ENCODE data around the gene LRR1.
"Not testable (repeated sequence)": the region's sequence is repeated elsewhere in the genome, so short reads cannot be mapped to it uniquely, and the experiment has no call there.

Gene LRR1, protein sequence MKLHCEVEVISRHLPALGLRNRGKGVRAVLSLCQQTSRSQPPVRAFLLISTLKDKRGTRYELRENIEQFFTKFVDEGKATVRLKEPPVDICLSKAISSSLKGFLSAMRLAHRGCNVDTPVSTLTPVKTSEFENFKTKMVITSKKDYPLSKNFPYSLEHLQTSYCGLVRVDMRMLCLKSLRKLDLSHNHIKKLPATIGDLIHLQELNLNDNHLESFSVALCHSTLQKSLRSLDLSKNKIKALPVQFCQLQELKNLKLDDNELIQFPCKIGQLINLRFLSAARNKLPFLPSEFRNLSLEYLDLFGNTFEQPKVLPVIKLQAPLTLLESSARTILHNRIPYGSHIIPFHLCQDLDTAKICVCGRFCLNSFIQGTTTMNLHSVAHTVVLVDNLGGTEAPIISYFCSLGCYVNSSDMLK

GRCh38 chr14:49598485-49599300 lies at the start of gene LRR1:
TSS of gene LRR1 (plus strand) at chr14:49598940. CDS start at chr14:49599021, 81 bp downstream.
- DNase-seq (ENCODE audit: low read depth in 2 of 2): peak; percentile 67 to 69

DNA sequence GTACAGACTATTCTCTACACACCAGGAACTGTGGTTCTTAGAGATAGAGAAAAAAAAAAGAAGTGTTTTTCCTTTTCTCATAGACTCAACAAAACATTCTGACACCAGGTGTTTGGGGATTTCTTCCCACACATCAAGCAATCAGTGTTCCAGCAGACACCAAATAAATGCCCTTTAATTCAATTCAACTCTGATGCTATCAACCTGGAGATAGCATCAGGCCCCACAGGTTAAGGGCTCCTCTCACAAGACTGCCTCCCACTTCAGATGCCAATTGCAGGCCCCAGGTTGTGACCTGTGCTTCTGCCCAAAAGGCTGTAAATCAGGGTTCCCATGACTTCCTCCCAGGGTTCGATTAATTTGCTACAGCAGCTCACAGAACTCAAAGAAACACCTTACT lies 49.3 kb upstream of the LRR1 start:
- DNase-seq (ENCODE audit: low read depth in 2 of 2): no peak

- no peak for DNase-seq (ENCODE audit: low read depth in 2 of 2)
These were observed 48.9 kb upstream of the LRR1 start for GRCh38 chr14:49549881-49550280.

DNA sequence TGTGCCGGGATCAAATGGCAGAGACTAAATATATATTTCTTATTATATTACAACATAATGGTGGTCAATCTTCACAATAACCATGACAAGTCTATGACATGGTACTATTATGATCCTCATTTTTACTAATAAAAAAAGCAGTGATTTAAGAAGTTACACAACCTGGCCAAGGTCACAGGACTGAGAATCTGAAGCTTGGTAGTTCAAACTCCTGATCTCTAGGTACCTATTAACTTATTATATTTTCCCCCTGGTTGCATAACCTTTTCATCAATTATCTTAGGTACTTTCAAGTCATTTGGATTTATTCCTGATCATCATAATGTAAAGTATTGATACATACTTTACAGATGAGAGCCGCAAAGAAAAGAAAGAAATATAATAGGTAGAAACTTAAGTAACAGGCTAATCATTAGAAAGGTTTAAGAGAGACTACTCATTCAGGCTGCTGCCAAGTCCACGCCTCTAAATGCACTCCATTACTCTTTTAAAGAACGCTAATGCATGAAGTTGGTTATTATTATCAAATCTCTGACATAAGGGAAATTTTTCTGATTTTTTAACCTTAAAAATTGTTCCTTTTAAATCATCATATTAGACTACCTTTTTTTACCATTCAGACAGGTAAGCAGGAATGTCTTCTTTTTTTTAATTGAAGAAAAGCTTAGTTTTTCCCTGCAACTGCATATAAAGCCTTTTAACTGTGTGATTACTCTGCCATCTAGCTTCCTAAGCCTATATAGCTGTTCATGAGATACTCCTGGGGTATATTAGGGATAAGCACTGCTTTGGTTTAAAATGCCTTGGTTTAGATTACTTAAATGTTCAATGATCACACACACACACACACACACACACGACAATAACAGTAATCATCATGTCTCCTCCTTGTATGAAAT lies 48.2 kb upstream of the LRR1 start:
- no peak for DNase-seq (ENCODE audit: low read depth in 2 of 2)

GRCh38 chr14:49551569-49551968 lies 47.2 kb upstream of the LRR1 start:
- no peak for DNase-seq (ENCODE audit: low read depth in 2 of 2)

- no peak for DNase-seq (ENCODE audit: low read depth in 2 of 2)
These were observed 45.6 kb upstream of the LRR1 start for GRCh38 chr14:49553106-49553505.

GRCh38 chr14:49553892-49554291 lies 44.8 kb upstream of the LRR1 start:
- no peak for DNase-seq (ENCODE audit: low read depth in 2 of 2)

DNA sequence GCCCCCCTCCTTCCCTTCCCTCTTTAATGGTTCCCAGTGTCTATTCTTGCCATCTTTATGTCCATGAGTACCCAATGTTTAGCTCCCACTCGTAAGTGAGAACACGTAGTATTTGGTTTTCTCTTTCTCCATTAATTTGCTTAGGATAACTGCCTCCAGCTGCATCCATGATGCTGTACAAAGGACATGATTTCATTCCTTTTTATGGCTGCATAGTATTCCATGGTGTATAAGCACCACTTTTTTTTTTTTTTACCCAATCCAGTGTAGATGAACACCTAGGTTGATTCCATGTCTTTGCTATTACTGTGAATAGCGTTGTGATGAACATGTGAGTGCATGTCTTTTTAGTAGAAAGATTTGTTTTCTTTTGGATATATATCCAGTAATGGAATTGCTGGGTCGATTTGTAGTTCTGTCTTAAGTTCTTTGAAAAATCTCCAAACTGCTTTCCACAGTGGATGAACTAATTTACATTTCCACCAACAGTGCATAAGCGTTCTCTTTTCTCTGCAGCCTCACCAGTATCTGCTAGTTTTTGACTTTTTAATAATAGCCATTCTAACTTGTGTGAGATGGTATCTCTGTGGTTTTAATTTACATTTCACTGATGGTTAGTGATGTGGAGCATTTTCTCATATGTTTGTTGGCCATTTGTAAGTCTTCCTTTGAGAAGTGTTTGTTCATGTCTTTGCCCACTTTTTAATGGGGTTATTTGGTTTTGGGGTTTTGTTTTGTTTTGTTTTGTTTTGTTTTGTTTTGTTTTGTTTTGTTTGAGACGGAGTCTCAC lies 38.6 kb upstream of the LRR1 start:
- DNase-seq (ENCODE audit: low read depth in 2 of 2): no peak

DNA sequence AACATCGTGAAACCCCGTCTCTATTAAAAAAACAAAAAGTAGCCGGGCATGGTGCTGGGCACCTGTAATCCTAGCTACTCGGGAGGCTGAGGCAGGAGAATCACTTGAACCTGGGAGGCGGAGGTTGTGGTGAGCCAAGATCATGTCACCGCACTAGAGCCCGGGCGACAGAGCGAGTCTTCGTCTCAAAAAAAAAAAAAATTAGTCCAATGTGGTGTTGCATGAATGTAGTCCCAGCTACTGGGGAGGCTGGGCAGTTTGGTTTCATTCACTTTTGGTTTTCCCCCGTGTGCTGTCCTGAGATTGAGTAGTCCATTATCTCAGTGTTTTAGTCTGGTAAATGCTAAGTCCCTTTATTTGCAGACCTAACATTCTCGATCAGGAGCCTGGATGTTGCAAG lies 32.0 kb upstream of the LRR1 start:
- no peak for DNase-seq (ENCODE audit: low read depth in 2 of 2)

- DNase-seq (ENCODE audit: low read depth in 2 of 2): no peak
These were observed 29.5 kb upstream of the LRR1 start for GRCh38 chr14:49569281-49569680.

DNA sequence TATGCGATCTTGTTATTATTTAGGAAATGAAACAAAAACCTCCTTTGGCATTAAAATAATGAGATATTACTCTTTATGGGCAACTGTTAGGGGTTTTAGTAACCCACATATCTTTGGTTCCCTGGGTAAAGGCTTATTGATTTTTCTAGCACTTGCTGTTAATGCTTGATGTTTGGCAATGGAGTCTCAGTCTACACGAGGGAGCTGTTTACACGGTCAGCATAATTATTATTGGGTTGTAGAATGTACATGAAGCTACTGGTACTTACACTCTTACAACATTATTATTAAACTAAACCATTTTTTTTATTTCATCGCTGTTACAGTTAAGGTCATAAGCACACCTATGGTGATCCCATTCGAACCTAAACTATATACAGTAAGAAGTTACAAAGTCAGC lies 24.7 kb upstream of the LRR1 start:
- no peak for DNase-seq (ENCODE audit: low read depth in 2 of 2)

GRCh38 chr14:49578141-49578540 lies 20.6 kb upstream of the LRR1 start:
- DNase-seq (ENCODE audit: low read depth in 2 of 2): no peak

DNA sequence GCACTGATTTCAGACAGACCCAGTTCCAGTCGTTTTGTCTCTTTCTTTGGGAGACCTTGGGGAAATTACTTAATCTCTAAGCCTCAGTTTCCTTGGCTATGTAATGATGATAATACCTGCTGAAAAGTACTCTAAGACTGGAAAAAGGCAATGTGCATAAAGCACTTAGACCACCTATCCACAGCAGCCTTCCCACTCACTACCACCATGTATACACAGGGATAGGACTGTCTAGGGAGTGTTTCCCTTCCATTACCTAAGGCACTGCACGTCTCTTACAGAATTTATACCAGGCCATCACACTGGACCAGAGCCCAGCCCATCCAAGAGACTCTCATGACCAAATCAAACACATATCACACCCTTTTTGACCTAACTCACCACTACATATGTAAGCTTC lies 18.9 kb upstream of the LRR1 start:
- DNase-seq (ENCODE audit: low read depth in 2 of 2): no peak

DNA sequence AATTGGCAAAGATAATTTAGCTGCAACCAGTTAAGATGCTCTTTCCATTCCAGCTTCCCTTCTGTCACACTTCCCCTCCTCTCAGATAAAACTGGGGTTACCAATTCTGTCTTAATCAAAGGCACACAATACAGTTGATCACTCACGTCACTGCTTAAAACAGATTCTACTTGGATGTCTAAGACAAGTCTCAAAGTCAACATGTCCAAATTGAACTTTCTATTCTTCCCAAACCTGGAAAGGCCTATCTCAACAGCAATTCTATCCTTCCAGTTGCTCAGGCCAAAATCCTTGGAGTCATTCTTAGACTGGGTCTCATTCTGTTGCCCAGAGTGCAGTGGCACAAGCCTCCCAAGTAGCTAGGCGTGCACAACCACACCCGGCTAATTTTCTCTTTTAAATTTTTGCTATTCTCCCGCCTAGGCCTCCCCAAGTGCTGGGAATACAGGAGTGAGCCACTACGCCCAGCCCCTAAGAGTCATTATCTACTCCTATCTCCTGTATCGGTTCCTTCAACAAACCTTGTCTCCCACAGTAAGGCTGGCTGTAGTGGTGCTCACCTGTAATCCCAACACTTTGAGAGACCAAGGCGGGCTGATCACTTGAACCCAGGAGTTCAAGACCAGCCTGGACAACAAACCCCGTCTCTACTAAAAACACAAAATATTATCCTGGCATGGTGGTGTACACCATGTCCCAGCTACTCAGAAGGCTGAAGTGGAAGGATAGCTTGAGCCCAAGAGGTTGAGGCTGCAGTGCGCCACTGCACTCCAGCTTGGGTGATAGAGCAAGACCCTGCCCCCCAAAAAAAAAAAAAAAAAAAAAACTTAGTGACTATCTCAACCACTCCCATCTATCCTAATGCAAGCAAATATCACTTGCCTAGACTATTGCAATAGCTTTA lies 17.3 kb upstream of the LRR1 start:
- no peak for DNase-seq (ENCODE audit: low read depth in 2 of 2)

DNA sequence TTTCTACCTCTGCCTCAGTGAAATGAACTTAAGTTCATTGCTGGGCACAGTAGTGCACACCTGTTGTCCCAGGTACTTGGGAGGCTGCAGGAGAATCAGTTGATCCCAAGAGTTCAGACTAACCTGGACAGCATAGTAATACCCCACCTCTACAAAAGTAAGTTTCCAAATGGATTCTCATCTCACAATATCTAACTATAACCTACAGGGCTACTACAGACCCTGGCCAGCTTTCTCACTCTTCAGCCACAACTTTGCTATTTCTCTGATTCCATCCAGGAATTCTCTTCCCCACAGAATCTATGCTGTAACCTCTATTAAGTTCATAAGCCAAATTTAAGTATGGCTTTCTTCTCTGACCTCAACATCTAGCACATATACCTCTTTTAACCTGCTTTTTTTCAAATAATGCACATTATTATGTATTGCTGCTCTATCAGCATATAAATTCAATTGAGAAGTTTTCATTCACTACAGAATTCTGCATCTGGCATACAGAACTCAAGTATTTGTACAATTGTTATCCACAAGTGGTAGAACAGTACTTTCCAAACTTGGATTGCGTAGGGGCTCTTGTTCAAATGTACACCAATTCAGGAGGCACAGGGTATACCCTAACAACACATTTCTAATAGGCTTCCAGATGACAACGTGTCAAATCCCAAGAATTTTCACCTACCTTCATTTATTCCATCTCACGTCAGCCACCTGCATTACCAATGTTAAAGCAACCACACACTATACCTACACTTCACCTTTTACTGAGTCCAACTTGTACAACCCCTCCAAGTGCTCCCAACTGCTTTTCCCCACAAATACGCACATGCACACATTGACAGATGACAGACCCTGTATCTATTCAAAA lies 16.4 kb upstream of the LRR1 start:
- no peak for DNase-seq (ENCODE audit: low read depth in 2 of 2)

DNA sequence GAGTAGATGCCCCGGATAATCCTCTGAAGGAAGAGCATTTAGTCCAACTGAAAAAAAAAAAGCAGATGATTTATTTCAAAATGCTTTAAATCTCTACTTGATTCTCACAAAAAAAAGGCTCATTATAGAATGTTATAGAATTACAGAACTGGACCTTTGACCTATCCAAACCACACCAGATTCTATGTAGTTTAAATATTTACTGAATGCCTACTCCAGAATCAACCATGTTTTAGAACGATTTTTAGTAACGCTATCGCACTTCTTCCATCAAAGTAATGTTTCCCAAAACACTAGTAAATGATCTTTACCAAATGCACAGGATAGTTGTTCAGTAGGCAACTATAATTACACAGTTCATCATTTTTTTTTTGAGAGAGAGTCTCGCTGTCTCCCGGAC lies 15.1 kb upstream of the LRR1 start:
- no peak for DNase-seq (ENCODE audit: low read depth in 2 of 2)

- DNase-seq (ENCODE audit: low read depth in 2 of 2): no peak
These were observed 14.7 kb upstream of the LRR1 start for GRCh38 chr14:49584058-49584457.

- DNase-seq (ENCODE audit: low read depth in 2 of 2): not testable (repeated sequence)
These were observed 13.6 kb upstream of the LRR1 start for GRCh38 chr14:49584981-49585640.

Data from stimulated activated CD8-positive, alpha-beta memory T cell treated with anti-CD3 and anti-CD28 coated beads, Interleukin-2, amount 100 ng/mL, for 1 hour (primary cell).